HG02623 (cell line): ENCODE data around the gene HTATIP2.
"Not testable (repeated sequence)": the region's sequence is repeated elsewhere in the genome, so short reads cannot be mapped to it uniquely, and the experiment has no call there.

Experiments
- ATAC-seq: cut with Tn5 transposase; IDR thresholded peaks from one replicate; pipeline ENCODE4 v1.9.1; 2021; ENCODE audit warnings: moderate library complexity; ENCODE audit not compliant: unreplicated experiment

The HTATIP2 gene

DNA sequence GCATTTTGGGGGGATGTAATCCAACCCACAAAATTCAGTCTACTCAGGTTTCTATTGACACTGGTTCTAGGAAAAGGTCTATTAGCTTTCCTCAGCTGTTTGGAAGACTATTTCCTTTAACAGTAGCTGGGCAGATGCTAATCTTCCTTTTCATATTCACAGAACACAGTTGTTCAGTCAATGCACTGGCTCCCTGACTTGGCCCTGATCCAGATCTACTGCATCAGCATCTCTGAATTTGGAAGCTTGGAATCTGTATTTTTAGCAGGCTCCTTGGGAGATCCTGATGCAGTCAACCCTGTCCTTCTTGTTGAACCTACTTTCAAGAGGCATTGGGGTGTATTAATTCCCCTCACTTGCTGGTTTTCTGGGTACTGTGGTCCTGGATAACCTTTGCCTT, 6.3 kb downstream of the HTATIP2 start:
- no peak for ATAC-seq

DNA sequence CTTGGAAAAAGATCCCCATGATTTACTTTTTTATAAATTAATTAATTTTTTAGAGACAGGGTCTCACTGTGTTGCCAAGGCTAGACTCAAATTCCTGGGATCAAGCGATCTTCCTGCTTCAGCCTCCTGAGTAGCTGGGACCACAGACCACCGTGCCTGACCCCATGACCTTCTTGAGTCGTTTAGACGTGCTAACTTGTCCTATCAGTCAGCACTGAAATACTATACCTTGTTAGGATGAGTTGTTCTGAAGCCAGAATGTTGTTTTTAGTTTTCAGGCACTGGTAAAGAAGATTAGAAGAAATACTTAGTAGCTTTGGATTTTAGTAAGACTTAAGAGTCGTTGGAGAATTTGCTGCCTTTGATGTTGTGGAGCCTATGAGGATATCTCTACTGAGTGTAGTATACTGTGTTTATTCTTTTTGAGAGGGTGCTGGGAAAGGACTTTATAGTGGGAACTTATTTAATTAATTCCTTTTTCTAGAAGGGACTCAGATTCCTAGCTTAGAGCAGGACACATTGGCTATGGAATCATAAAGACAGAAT, 8.6 kb downstream of the HTATIP2 start:
- ATAC-seq, result no peak

DNA sequence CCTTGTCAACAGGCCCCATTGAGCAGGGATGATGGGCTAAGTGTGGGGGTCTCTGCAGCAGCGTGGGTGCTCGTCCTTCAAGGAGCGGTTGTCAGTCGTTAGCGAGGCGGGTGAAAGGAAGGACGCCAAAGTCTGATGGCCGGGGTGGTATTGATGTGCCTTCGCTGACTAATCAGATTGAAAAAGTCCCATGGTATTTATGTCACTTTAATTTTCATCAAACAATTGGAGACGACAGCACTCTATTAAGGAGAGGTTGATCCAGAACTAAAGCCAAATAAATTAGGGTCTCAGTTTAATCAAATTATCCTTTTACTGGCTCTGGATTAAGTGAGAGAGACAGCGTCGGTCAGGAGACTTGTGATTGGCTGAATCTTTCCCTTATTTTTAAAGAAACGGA, 9.6 kb downstream of the HTATIP2 start:
- ATAC-seq, result no peak

DNA sequence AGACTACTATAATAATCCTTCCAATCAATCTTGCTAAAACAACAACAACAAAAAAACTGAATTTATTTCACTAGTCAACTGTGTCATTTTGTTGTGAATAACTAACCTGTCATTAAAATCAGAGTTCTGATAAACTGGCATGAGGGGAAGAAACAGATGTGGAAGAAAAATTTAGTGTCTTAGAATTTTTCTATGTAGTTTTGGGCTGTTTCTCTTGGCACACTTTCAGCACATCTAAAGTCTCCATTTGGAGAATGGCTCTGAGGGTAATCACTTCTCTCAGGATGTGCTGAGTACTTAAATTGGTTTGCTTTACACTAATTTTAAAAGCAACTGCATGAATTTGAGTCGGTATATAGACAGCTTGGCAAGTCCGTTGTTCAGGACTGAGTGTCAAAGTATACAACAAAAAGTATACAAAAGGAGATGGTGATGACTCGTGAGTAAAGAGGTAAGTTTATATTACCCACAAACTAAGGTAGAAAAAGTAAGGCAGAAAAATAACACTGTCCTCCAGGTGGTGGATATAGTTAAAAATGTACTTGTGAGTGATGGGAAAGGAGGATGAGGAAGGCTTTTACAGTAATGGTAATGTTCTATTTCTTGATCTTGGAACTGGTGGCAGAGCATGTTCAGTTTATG, 10.2 kb downstream of the HTATIP2 start:
- no peak for ATAC-seq

DNA sequence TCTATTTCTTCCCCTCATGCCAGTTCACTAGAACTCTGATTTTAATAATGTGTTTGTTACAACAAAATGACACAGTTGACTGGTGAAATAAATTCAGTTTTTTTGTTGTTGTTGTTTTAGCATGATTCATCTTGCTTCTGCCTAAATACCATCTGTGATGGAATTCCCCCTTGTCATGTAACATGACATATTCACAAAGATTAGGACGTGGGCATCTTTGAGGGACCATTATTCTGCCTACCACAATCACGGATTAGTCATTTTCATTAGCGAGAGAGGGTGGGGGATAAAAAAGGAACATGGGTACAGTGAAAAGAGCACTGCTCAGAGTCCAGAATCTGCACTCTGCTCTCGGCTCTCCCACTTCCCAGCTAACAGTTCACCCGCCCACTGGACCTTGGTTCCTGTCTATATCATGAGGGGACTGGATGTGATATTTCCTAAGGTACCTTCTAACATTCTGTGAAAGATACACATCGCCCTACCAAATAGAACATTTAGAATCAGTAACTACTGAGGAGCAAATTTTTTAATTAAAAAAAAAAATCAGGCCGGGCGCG, 11.3 kb downstream of the HTATIP2 start:
- ATAC-seq, result no peak

DNA sequence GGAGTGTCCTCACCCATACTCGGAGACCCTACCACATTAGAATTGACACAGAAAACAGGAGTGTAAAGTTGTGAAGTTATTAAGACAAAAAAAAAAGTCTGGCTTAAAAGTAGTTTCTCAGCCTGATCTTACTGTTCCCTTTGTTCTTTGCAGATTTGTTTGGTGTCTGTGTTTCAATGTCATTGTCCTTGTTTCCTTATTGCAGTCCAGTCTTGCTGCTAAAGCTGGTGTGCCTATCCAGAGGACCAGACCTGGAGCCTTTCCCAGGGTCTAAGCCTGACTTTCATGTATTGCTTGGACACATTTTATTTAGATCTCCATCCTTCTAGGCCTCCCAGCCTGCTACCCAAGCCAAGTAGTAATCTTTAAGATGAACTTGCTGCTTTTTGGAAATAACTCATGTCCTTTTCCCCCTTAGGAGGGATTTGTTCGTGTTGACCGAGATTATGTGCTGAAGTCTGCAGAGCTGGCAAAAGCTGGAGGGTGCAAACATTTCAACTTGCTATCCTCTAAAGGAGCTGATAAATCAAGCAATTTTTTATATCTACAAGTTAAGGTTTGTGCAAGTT, 12.7 kb downstream of the HTATIP2 start:
- ATAC-seq, result no peak

DNA sequence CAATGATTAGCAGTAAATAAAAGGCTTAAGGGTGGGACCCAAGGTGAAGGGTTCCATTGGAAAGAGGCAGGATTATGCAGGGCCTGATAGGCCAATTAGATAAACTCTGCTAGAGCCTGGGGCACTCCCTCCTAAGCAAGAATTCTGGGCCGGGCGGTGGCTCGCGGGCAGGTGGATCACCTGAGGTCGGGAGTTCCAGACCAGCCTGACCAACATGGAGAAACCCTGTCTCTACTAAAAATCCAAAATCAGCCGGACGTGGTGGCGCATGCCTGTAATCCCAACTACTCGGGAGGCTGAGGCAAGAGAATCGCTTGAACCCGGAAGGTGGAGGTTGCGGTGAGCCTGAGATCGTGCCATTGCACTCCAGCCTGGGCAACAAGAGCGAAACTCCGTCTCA, 22.5 kb downstream of the HTATIP2 start:
- ATAC-seq, result not testable (repeated sequence)

DNA sequence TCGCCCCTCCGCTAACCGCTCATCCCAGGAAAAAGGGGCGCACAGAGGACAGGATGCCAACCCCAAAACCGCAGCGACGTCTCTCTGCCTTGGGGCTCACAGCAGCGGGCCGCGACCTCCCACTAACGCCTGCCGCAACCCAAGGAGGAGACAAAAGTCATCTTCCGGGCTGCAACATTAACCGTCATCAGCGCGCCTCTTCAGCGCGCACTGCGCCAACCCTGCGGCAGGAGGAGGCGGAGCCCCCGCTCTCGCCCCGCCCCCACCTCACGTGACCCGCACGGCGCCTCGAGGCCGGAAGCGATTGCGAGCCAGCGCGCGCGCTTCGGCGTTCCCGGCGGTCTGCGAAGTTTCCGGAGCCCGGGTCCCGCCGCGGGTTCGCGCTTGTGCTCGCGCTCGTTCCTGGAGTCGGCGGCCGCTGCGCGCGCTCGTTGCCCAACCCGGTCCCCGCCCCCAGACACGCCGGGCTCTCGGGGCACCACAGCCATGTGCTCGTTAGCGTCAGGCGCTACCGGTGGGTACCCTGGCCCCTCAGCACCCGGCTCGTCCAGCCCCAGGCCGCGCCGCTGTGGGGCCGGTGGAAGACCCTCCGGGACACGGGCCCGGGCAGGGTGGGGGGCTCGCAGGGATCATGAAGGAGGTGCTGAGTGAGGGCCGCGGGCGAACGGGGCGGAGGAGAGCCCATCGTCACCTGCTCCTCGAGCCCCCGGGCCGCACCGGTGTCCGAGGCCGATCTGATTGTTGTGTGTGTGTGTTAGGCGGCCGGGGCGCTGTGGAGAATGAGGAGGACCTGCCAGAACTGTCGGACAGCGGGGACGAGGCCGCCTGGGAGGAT, 24.0 kb downstream of the HTATIP2 start, which contains the start of gene PRMT3:
PRMT3 (plus strand) TSS at position 456 of the 835 bp plus-strand sequence; CDS start at position 487, 31 bp downstream.
- peak; percentile 80 for ATAC-seq

DNA sequence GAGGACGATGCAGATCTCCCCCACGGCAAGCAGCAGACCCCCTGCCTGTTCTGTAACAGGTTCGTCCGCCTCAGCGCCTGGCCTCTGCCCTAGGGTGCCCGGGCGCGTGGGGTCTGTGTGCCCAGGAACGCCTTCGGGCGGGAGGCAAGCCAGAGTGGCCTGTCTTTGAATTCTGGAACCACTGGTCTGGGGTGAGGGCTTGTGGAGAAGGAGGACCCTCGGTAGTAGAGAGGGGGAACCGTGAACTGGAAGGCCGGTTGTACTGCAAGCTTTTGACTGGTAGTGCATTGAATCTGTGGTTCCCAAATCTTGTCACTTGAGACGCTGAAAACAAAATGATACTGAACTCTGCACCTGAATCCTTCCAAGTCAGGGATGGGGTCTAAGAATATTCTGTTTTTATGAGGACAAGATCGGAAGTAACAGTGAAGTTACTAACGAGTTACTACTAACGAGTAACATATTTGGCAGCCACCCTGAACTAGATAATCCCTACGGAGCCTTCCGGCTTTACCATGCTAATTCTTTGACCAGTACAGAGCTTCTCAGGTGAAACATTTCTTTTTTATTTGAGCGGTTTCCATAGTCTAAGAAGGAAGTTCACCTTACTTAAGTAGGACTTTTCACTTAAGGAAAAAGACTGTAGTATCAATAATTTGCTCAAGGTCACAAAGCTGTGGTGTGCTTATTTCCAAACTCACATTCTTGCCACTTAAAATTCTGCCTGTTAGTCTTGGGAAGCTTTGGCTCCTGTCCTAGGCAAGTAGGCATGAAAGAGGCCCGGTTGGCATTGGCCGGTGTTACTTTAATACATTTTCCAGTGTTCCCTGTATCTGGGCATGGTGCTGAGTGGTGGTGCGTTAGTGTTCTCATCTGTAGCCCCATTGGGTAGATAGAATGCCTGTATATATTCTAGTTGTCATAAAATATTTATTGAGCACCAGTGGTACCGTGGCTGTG, 24.9 kb downstream of the HTATIP2 start:
- peak; percentile 2 for ATAC-seq

DNA sequence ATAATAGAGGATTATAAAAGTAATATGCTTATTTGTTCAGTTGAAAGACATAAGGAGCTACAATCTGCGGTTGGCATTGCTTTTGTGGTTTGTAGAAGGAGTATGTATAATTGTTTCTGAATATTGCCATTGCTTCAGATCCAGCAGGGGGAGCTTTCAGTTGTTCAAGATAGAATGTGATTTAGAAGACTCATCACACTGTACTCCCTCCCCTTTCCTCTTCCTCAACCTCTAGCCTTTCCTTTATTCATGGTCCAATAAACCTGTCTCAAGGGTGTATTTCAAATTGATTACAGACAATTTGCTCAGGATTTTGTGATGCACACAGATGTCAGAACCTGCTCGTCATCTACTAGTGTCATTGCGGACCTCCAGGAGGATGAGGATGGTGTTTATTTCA, 33.8 kb downstream of the HTATIP2 start:
- peak; percentile 82 for ATAC-seq

DNA sequence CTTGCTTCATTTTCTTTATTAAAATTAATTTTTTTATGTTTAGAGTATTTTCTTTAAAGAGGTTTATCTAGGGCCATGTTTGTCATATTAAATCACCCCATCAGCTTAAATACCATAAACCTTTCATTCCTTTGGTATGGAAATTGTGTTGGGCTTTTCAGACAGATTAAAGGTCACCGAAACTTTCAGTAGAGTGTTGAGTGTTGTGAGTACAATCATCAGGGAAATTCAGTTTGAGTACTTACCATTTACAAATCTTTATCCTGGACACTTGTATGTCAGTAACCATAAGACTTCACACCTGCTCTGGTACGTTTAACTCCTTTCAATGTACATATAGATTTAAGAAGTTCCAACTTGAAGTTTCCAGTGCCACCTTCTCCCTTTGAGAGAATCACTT, 36.0 kb downstream of the HTATIP2 start:
- no peak for ATAC-seq

DNA sequence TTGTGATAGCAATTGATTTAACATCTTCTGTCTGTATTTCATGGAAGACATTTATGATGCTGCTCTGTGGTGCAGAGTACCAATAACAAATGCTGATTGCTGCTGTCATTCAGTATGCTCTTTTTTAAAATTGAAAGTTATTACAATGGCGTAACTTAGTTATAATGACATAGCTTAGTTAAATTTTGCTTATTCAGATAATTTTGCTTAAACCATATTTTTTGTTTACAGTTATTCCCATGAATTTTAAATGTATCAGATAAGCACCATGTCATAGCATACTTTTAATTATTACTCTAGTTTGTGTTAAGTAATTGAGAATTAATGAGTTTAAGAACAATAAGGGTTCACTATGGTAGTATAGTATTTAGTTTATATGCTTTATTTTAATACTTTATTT, 39.5 kb downstream of the HTATIP2 start:
- no peak for ATAC-seq

DNA sequence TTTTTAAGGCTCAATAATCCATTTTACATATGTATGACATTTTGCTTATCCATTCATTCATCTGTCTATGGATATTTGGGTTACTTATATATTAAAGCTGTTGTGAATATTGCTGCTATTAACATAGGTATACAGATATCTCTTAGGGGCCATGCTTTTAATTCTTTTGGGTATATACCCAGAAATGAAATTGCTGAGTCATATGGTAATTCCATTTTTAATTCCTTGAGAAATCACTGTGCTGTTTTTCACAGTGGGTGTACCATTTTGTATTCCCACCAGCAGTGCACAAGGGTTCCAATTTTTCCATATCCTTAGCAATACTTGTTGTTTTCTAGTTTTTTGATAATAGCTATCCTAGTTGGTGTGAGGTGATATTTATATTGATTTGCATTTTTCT, 43.0 kb downstream of the HTATIP2 start:
- ATAC-seq, result no peak

DNA sequence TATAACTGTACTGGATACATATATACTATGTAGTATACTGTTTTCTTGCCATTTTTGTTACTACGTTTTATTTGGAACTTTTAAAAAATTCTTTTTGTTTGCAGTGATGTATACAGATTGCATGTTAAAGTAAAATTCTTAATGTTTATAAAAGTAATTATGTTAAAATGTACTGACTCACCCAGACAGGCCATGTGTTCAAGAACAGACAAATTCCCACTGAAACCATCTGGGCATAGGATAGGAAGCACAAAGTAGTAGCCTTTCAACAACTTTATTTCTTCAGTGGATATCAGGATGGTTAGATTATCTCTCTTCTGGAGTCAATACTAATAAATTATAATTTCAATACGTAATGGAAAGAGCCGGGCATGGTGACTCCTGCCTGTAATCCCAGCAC, 43.8 kb downstream of the HTATIP2 start:
- no peak for ATAC-seq

DNA sequence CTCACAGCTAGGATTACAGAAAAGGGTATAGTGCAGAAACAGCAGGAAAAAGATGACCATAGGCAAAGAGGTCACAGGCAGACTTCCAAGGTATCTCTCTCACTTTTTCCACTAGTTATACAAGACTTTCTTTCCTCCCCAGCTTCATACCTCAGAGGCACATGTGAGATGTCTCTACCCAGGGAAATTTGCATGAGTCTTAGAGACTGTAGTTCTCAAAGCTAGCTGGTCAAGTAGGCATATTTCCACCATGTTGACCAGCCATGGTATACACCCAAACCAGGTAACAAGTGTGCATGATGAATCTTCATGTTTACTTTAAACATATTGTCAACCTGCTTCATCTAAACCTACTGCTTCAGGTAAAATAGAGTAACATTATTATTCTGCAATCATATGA, 51.9 kb downstream of the HTATIP2 start:
- ATAC-seq, result peak; percentile 55

DNA sequence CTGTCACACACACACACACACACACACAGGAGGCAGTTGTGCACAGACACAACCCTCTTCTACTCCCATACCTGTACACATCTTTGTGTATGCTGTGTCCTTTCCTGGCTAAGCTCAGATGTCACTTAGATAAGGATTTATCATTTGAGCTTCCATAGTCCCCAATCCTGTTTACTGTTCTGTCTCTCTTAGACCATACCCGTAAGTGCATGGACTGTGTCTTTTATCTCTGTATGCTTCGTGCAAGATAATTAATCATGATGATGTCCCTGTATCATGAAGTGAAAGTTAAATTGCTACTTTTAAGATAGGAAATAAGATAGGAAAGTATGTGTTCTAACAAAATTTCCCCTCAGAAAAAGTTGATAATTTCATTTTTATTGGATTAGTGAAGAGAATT, 54.3 kb downstream of the HTATIP2 start:
- no peak for ATAC-seq

DNA sequence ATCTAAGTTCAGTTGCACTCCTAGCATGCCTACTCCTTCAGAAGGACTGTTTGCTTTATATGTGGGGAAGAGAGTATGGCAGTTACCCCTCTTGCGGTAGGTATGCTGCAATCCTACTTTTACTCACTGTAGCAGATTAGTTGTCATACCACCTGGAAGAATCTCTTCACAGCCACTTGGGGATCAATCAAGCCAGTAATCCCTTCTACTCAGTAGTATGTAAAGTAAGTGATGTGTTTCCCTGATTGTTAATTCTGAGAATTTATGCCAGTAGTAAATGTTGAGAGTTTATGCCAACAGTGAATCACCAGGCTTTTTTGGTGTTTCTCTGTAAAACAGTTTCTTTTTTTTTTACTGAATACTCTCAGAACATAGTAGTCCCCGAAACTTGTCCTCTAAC, 58.4 kb downstream of the HTATIP2 start:
- ATAC-seq, result no peak

DNA sequence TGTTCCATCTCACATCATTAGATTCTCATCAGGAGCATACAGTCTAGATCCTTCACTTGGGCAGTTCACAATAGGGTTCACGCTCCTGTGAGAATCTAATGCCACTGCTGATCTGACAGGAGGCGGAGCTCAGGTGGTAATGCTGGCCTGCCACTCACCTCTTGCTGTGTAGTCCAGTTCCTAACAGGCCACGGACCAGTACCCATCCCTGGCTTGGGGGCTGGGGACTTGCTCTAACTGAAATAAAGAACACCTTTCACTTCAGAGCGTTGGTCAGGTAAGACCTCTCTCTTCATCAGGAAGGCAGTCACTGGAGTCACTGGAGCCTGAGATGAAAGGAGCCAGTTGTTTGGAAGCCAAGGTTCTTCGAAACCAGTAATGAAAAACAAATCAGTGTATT, 65.7 kb downstream of the HTATIP2 start:
- no peak for ATAC-seq
